Measurements from ENCODE around the gene ASCC2.
A peak's percentile ranks its signal among the peaks of the same experiment; 100 is the strongest.
"Not testable (repeated sequence)": the region's sequence is repeated elsewhere in the genome, so short reads cannot be mapped to it uniquely, and the experiment has no call there.

The ASCC2 gene

DNA sequence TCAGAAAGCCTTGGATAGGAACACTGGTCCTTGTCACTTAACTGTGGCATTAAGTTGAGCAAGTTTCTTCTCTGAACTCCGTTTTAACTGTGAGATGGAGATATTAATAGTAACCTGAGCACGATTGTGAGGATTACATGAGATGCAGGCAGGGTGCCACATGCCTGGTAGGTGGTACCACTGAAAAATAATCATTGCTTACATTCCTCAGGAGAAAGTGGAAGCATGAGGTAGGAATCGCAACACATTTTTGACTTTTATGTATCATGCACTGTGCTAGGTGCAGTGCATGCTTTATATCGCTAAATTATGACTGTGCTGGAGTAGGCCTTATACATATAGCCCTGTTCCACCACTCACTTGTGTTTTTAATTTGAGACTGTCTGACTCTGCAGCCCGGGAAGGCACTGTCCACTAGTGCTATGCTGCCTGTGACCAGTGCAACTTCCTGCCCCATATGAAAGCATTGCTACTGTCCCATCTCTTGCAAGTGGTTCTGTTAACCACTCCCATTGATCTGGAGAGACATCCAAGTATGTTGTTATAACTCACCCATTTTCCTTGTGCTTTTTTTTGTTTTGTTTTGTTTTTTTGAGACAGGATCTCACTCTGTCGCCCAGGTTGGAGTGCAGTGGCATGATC is 69.9 kb downstream of the ASCC2 start:
- H3K36me3 Mint-ChIP-seq, result peaks cover 37% of the 10 kb centered on the region
- peak overlapping the region; percentile 99 for H3K27ac Mint-ChIP-seq
- no peaks in the 10 kb centered on the region for H3K9me3 Mint-ChIP-seq

DNA sequence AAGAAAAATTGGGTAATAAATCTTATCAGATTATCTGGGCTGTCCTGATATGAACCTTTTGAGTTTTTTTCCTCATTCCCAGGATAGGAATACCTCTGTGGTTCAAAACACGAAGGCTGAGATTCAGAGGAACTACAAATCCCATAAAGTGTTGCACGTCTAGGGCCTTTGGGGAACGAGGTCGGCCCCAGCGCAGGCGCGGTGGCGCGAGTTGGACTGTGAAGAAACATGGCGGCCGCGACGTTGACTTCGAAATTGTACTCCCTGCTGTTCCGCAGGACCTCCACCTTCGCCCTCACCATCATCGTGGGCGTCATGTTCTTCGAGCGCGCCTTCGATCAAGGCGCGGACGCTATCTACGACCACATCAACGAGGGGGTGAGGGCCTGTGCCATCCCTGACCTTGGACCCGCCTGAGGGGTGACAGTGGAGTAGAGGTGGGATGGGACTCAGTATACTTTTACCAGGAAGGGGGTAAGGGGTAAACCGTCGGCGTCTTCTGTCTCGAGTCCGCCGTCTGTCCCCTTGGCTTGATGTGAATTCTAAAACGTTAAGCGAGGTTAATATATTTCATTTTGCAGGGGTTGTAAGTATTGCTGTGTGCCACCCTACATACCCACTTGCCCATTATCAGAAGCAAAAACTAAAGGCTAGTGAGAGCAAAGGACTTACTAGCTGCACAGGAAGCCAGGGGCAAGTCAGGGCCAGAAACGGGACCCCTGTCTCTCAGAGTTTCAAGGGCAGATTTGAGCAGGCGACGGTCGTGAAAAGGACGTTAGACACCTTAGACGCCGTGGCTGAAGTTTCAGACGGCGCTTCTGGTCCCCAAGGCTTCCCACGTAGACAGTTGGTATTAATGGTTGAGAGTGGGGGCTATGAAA is 70.7 kb downstream of the ASCC2 start, which contains the start of gene UQCR10:
UQCR10 (plus strand) TSS at position 199 of the 881 bp plus-strand sequence; CDS start at position 229, 30 bp downstream.
- ATAC-seq, result peak; percentile 88
- no peaks in the 10 kb centered on the region for H3K9me3 Mint-ChIP-seq
- DNase-seq (ENCODE audit: low spot score in 2 of 2), result peak; percentile 81 to 95
- peaks cover 37% of the 10 kb centered on the region for H3K36me3 Mint-ChIP-seq
- peak within 1 kb of the TSS; percentile 99 for H3K4me3 Mint-ChIP-seq
- peak within 1 kb of the TSS; percentile 99 for H3K27ac Mint-ChIP-seq
- peaks cover 33% of the 10 kb centered on the region for H3K4me1 Mint-ChIP-seq

More for the DNA sequence above, 69.9 kb downstream of the ASCC2 start:
- peak overlapping the region; percentile 99 for H3K4me3 Mint-ChIP-seq
- peaks cover 33% of the 10 kb centered on the region for H3K4me1 Mint-ChIP-seq
- ATAC-seq (no peak), DNase-seq (ENCODE audit: low spot score in 2 of 2) (no peak)

DNA sequence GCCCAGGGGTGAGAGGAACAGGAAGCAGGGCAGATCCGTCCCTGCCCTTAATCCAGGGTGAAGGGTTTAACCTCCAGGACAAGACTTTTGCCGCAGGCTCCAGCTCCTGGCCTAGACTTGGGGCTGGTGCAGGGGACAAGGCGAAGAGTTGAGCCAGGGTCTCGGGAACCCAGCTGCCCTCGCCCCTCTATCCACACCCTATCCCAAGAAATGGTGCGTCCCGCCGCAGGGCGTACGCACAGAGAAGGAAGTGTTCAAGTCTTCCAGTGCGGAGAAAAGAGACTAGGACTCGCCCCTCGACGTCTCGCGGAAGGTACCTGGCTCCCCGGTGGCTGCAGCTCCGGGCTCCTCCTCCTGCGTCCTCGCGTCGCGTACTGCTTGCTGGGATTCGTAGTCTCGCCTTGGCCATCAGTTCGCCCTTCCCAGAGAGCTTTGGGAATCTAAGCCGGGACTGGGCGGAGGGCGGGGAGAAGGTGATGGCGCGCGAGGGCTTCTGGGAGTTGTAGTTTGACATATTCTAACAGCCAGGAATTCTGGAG is 71.4 kb downstream of the ASCC2 start, which contains the start of gene ZMAT5:
ZMAT5 (minus strand) TSS at position 376 of the 539 bp plus-strand sequence. CDS start 18,463 bp downstream, outside the sequence.
- H3K27ac Mint-ChIP-seq, result peak within 1 kb of the TSS; percentile 99
- peak within 1 kb of the TSS; percentile 99 for H3K4me3 Mint-ChIP-seq
- H3K9me3 Mint-ChIP-seq, result no peaks in the 10 kb centered on the region
- H3K4me1 Mint-ChIP-seq, result peaks cover 33% of the 10 kb centered on the region
- DNase-seq (ENCODE audit: low spot score in 2 of 2) (peak; percentile 75 to 93), ATAC-seq (peak; percentile 94)
- H3K36me3 Mint-ChIP-seq, result peaks cover 37% of the 10 kb centered on the region

DNA sequence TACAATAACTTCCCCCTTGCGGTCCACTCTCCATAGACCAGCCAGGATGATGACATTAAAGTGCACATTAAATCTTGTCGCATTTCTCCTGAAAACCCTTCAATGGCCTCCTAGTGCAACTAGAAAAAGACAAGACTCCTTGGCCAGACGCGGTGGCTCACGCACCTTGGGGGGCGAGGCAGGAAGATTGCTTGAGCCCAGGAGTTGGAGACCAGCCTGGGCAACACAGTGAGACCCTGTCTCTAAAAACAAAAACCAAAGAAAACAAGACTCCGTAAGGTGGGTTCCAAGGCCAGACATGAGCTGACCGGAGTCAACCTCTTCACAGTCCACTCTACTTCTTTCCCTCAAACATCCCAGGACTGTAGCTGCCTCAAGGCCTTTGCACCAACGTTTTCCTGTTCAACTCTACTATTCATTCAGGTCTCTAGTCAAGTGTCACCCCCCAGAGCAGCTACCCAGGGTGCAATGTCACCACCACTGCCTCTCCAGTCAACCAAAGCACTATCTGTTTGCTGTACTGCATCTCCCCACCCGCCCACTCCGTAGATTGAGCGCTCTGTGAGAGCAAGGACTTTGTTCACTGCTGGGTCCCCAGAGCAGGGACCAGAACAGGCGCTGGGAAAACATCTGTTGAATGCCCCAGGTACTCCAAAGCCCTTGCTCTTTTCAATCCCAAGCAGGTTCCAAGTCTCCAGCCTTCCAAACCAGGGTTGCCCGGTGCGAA is 72.0 kb downstream of the ASCC2 start:
- Mint-ChIP-seq H3K9me3 (no peaks in the 10 kb centered on the region), H3K27ac (peak overlapping the region; percentile 99), H3K4me3 (peak overlapping the region; percentile 99), H3K36me3 (peaks cover 34% of the 10 kb centered on the region), H3K4me1 (peaks cover 33% of the 10 kb centered on the region)
- peak in 1 of 2 donors; percentile 13 for DNase-seq (ENCODE audit: low spot score in 2 of 2)
- peak; percentile 53 for ATAC-seq

DNA sequence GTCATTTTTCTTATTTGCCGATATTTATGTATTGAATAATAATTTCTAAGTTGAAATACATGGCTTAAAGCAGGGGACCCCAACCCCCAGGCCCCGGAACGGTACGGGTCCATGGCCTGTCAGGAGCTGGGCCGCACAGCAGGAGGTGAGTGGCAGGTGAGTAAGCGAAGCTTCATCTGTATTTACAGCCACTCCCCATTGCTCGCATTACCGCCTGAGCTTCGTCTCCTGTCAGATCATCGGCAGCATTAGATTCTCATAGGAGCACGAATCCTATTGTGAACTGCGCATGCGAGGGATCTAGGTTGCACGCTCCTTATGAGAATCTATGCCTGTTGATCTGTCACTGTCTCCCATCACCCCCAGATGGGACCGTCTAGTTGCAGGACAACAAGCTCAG is 75.8 kb downstream of the ASCC2 start:
- Mint-ChIP-seq H3K9me3 (no peaks in the 10 kb centered on the region), H3K4me1 (peaks cover 16% of the 10 kb centered on the region), H3K27ac (no peak overlapping the region), H3K4me3 (no peak overlapping the region), H3K36me3 (no peaks in the 10 kb centered on the region)
- DNase-seq (ENCODE audit: low spot score in 2 of 2) (no peak), ATAC-seq (no peak)

DNA sequence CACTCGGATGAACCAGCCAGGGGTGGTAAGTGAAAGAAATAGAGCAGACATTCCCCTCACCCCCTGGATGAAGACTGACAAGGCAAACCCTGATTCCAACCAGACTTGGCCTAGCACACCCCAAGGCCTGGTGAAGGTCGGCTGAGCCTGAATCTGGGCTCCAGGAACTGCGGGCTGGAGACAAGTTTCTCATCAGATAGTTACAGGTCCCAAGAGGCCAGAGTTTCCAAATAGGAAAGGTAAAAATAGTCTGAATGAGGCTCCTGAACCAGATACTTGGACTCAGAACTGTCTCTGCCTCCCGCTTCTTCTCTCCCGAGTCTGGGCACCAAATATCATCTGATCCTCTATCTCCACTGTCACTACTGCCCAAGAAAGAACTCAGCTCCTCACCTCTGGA is 79.1 kb downstream of the ASCC2 start:
- no peaks in the 10 kb centered on the region for H3K9me3 Mint-ChIP-seq
- H3K36me3 Mint-ChIP-seq, result no peaks in the 10 kb centered on the region
- DNase-seq (ENCODE audit: low spot score in 2 of 2), result no peak
- H3K27ac Mint-ChIP-seq, result no peak overlapping the region
- no peak for ATAC-seq
- no peaks in the 10 kb centered on the region for H3K4me1 Mint-ChIP-seq
- no peak overlapping the region for H3K4me3 Mint-ChIP-seq

DNA sequence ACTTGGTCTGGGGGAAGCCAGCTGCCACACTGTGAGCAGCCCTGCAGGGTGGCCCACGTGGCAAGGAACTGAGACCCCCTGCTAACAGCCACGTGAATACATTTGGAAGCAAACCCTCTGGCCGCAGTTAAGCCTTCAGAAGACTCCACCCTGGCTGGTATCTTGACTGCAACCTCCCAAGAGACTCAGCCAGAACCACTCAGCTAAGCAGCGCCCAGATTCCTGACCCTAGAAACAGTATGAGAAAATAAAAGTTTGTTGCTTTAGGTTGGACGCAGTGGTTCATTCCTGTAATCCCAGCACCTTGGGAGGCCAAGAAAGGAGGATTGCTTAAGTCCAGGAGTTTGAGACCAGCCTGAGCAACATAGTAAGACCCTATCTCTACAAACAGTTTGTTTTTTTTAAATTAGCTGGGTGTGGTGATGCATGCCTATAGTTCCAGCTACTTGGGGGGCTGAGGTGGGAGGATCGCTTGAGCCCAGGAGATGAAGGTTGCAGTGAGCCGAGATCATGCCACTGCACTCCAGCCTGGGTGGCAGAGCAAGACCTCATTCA is 79.9 kb downstream of the ASCC2 start:
- H3K36me3 Mint-ChIP-seq, result no peaks in the 10 kb centered on the region
- H3K27ac Mint-ChIP-seq, result no peak overlapping the region
- DNase-seq (ENCODE audit: low spot score in 2 of 2) (no peak), ATAC-seq (no peak)
- no peaks in the 10 kb centered on the region for H3K9me3 Mint-ChIP-seq
- H3K4me1 Mint-ChIP-seq, result no peaks in the 10 kb centered on the region
- no peak overlapping the region for H3K4me3 Mint-ChIP-seq

DNA sequence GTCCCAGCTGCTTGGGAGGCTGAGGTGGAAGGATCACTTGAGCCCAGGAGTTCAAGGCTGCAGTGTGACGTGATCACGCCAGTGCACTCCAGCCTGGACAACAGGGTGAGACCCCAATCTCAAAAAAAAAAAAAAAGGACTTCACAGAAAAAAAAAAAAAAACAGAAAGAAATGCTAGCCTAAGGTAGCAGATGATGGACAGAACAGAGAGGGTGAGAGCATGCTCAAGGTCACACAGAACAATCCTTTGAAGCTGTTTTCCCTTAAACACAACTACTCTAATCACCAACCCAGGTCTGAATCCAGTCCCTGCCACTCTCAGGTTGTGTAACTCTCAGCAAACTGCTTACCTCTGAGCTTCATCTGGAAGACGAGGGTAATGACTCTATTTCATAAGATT is 81.0 kb downstream of the ASCC2 start:
- Mint-ChIP-seq H3K36me3 (no peaks in the 10 kb centered on the region), H3K9me3 (no peaks in the 10 kb centered on the region), H3K4me1 (peaks cover 4% of the 10 kb centered on the region), H3K27ac (no peak overlapping the region), H3K4me3 (no peak overlapping the region)
- no peak for ATAC-seq
- DNase-seq (ENCODE audit: low spot score in 2 of 2), result no peak

DNA sequence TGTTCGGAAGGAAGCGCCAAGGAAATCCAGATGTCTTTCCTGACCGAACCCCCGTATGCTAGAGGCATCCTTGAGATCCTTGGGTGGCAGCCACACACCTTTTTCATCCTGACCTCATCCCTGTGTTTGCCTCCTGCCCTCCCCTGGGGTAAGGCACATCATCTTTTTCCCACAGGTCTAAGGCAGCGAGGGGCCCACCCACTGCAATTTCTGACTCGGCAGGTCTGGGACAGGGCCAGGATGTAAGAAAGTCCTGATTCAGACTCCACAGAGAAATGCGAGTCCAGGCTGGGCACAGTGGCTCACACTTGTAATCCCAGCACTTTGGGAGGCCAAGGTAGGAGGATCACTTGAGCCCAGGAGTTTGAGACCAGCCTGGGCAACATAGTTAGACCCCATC is 81.7 kb downstream of the ASCC2 start:
- no peaks in the 10 kb centered on the region for H3K9me3 Mint-ChIP-seq
- no peak overlapping the region for H3K27ac Mint-ChIP-seq
- peaks cover 7% of the 10 kb centered on the region for H3K4me1 Mint-ChIP-seq
- ATAC-seq (no peak), DNase-seq (ENCODE audit: low spot score in 2 of 2) (no peak)
- H3K36me3 Mint-ChIP-seq, result no peaks in the 10 kb centered on the region
- H3K4me3 Mint-ChIP-seq, result no peak overlapping the region

DNA sequence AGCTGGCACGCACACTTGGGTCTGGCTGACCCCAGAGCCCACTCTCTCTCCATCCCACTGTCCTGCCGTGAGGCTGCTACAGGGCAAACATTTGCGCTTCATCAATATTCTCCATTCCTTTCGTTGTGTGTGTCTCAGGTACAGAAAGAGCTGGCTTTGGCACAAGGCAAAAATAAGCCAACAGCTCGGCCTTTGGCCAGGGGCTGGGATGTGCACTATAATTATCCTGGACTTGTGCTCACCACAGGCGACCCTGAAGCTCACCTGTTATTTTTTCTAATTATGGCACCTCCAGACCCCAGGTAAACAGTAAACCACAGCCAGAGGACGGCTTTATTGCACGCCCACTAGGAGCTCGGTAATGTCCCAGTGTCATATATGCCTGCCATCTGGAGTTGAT is 82.2 kb downstream of the ASCC2 start:
- ATAC-seq, result no peak
- no peak overlapping the region for H3K4me3 Mint-ChIP-seq
- H3K27ac Mint-ChIP-seq, result no peak overlapping the region
- no peak for DNase-seq (ENCODE audit: low spot score in 2 of 2)
- H3K9me3 Mint-ChIP-seq, result no peaks in the 10 kb centered on the region
- peaks cover 12% of the 10 kb centered on the region for H3K4me1 Mint-ChIP-seq
- no peaks in the 10 kb centered on the region for H3K36me3 Mint-ChIP-seq

DNA sequence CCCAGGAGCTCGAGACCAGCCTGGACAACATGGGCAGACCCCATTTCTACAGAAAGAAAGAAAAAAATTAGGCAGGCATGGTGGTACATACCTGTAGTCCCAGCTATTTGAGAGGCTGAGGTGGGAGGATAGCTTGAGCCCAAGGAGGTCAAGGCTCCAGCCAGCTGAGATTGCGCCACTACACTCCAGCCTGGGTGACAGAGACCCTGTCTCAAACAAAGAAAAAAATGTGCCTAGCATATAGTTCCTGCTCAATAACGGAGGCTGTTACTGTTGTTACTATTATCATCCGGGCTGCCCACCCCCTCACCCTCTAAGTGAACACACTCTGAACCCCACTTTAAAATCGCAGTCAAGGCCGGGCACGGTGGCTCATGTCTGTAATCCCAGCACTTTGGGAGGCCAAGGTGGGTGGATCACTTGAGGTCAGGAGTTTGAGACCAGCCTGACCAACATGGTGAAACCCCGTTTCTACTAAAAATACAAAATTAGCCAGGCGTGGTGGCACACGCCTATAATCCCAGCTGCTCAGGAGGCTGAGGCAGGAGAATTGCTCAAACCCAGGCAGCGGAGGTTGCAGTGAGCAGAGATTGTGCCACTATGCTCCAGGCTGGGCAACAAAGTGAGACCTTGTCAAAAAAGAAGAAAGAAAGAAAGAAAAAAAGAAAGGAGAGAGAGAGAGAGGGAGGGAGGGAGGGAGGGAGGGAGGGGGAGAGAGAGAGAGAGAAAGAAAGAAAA is 83.2 kb downstream of the ASCC2 start:
- peak overlapping the region; percentile 9 for H3K27ac Mint-ChIP-seq
- not testable (repeated sequence) for DNase-seq (ENCODE audit: low spot score in 2 of 2); H3K4me3 Mint-ChIP-seq; H3K36me3 Mint-ChIP-seq; H3K9me3 Mint-ChIP-seq; ATAC-seq
- H3K4me1 Mint-ChIP-seq, result peaks cover 19% of the 10 kb centered on the region

DNA sequence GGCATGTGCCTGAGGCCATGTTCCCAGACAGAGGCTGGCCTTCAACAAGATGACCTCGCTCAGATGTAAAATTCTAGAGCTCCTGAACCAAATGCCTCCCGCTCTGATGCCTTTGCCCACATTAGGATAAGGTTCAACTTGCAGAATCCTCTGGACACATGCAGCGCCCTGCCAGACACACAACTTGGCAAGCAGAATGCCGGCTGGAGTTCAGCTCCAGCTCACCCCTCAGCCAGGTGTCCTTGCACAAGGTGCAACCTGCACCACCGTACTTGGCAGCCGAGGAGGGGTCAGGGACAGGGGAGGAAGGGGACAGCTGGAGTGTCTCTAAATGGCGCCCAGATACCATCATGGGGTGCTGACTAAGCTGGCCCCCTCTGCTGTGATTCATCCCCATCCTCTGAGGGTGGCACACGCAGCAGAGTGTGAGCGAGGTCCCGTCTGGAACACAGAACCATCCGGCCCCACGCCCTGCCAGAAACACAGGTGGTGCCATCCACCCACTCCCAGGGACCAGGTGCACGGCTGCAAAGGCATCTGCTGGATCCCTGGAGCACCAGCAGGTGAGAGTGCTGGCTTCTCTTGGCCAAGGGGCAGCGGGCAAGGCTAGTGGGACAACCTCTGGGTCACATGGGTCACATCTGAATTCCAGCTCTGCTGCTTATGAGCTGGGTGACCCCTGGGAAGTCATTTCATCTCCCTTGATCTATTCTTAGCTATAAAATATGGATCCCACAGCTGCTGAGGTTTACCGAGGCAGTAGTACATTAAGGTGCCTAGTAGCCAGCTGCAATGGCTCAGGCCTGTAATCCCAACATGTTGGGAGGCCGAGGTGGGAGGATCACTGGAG is 84.0 kb downstream of the ASCC2 start:
- no peak overlapping the region for H3K27ac Mint-ChIP-seq
- no peak for DNase-seq (ENCODE audit: low spot score in 2 of 2)
- H3K4me3 Mint-ChIP-seq, result no peak overlapping the region
- no peaks in the 10 kb centered on the region for H3K9me3 Mint-ChIP-seq
- peaks cover 19% of the 10 kb centered on the region for H3K4me1 Mint-ChIP-seq
- ATAC-seq, result no peak
- H3K36me3 Mint-ChIP-seq, result no peaks in the 10 kb centered on the region

DNA sequence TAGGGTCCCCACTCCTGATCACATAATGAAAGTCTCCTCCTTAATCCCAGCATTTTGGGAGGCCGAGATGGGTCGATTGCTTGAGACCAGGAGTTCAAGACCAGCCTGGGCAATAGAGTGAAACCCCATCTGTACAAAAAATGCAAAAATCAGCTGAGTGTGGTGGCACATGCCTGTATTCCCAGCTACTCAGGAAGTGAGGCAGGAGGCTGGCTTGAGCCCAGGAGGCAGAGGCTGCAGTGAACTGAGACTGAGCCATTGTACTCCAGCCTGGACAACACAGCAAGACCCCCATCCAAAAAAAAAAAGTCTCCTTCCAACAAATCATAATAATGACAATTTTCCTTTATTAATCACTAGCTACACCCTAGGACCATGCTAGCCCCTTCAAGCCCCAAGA is 86.4 kb downstream of the ASCC2 start:
- Mint-ChIP-seq H3K36me3 (peaks cover 8% of the 10 kb centered on the region), H3K4me1 (peaks cover 19% of the 10 kb centered on the region), H3K4me3 (no peak overlapping the region), H3K27ac (peak overlapping the region; percentile 84), H3K9me3 (no peaks in the 10 kb centered on the region)
- no peak for DNase-seq (ENCODE audit: low spot score in 2 of 2)
- ATAC-seq, result no peak
